Loucy (cell line): ENCODE measurements around the gene MAP3K19.
"Not testable (repeated sequence)": the region's sequence is repeated elsewhere in the genome, so short reads cannot be mapped to it uniquely, and the experiment has no call there.

Source experiments
- H2AFZ ChIP-seq: fragments of 200-600 bp; sonication (generic); 2 replicates; pipeline ENCODE4 v1.6.0; 2016; ENCODE audit warnings: antibody characterized with exemption, mild to moderate bottlenecking, low read length, moderate library complexity
- H3F3A ChIP-seq: fragments of 200-600 bp; 2 replicates; pipeline ENCODE4 v1.6.0; 2016; ENCODE audit warnings: antibody characterized with exemption, low read depth, mild to moderate bottlenecking
- H3K27me3 ChIP-seq: fragments of 200-600 bp; sonication (generic); 2 replicates; pipeline ENCODE4 v1.6.1; 2014; ENCODE audit warnings: low read length, mild to moderate bottlenecking; ENCODE audit not compliant: insufficient read depth, poor library complexity, severe bottlenecking
- H3K36me3 ChIP-seq: fragments of 200-600 bp; sonication (generic); 2 replicates; pipeline ENCODE4 v1.6.1; 2016; ENCODE audit warnings: low read length; ENCODE audit not compliant: insufficient read depth
- H3K4me1 ChIP-seq: fragments of 200-600 bp; sonication (generic); 2 replicates; pipeline ENCODE4 v1.5.1; 2014; ENCODE audit warnings: low read length, mild to moderate bottlenecking; ENCODE audit not compliant: insufficient read depth, poor library complexity, severe bottlenecking
- H3K4me2 ChIP-seq: fragments of 200-600 bp; sonication (generic); 2 replicates; pipeline ENCODE4 v1.6.0; 2014; ENCODE audit warnings: antibody characterized with exemption, low read length, low read depth, mild to moderate bottlenecking; ENCODE audit not compliant: poor library complexity, severe bottlenecking
- H3K4me3 ChIP-seq: fragments of 200-600 bp; sonication (generic); 2 replicates; pipeline ENCODE4 v1.5.1; 2014; ENCODE audit warnings: low read length, mild to moderate bottlenecking, mixed read lengths; ENCODE audit not compliant: poor library complexity, severe bottlenecking
- H3K79me2 ChIP-seq: fragments of 200-600 bp; sonication (generic); 2 replicates; pipeline ENCODE4 v1.6.1; 2014; ENCODE audit warnings: low read length; ENCODE audit not compliant: insufficient read depth
- H3K9ac ChIP-seq: fragments of 200-600 bp; sonication (generic); 2 replicates; pipeline ENCODE4 v1.6.0; 2014; ENCODE audit warnings: mild to moderate bottlenecking, low read depth, low read length, moderate library complexity; ENCODE audit not compliant: poor library complexity, severe bottlenecking
- H3K9me2 ChIP-seq: fragments of 200-600 bp; sonication (generic); replicated peaks from 2 replicates; pipeline ENCODE4 v1.6.1; 2016; ENCODE audit warnings: low read depth, low read length, mixed read lengths
- H3K9me3 ChIP-seq: fragments of 200-600 bp; sonication (generic); 2 replicates; pipeline ENCODE4 v1.6.1; 2014; ENCODE audit warnings: mild to moderate bottlenecking, antibody characterized with exemption, low read length, low read depth; ENCODE audit not compliant: insufficient read depth
- H4K20me1 ChIP-seq: fragments of 200-600 bp; sonication (generic); 2 replicates; pipeline ENCODE4 v1.6.0; 2014; ENCODE audit warnings: antibody characterized with exemption, low read length, mild to moderate bottlenecking; ENCODE audit not compliant: insufficient read depth, poor library complexity, severe bottlenecking
- EZH2phosphoT487 ChIP-seq: fragments of 200-600 bp; IDR thresholded peaks from 2 replicates; pipeline ENCODE4 v1.6.1; 2018; ENCODE audit warnings: antibody characterized with exemption, mild to moderate bottlenecking, moderate library complexity, borderline replicate concordance
- TF ChIP-seq, protein P1 (sequence below): fragments of 200-600 bp; sonication (generic); conservative IDR thresholded peaks from 2 replicates; pipeline ENCODE4 v1.5.1; 2014; ENCODE audit warnings: mild to moderate bottlenecking, antibody characterized with exemption, low read length

MAP3K19 gene

GRCh38 chr2:134979221-134979620 lies 68.0 kb downstream of the MAP3K19 start:
- H3K4me2 ChIP-seq: no peak overlapping the region
- H2AFZ ChIP-seq: no peak overlapping the region
- H3F3A ChIP-seq: no peaks in the 10 kb centered on the region
- no peak for TF ChIP-seq EZH2phosphoT487
- TF ChIP-seq, protein P1, sequence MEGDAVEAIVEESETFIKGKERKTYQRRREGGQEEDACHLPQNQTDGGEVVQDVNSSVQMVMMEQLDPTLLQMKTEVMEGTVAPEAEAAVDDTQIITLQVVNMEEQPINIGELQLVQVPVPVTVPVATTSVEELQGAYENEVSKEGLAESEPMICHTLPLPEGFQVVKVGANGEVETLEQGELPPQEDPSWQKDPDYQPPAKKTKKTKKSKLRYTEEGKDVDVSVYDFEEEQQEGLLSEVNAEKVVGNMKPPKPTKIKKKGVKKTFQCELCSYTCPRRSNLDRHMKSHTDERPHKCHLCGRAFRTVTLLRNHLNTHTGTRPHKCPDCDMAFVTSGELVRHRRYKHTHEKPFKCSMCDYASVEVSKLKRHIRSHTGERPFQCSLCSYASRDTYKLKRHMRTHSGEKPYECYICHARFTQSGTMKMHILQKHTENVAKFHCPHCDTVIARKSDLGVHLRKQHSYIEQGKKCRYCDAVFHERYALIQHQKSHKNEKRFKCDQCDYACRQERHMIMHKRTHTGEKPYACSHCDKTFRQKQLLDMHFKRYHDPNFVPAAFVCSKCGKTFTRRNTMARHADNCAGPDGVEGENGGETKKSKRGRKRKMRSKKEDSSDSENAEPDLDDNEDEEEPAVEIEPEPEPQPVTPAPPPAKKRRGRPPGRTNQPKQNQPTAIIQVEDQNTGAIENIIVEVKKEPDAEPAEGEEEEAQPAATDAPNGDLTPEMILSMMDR: no peak
- no peaks in the 10 kb centered on the region for H4K20me1 ChIP-seq
- H3K36me3 ChIP-seq: no peaks in the 10 kb centered on the region
- H3K79me2 ChIP-seq: no peaks in the 10 kb centered on the region
- no peaks in the 10 kb centered on the region for H3K9me2 ChIP-seq
- H3K4me1 ChIP-seq: no peaks in the 10 kb centered on the region
- H3K4me3 ChIP-seq: no peak overlapping the region
- no peak overlapping the region for H3K9ac ChIP-seq
- peaks cover 9% of the 10 kb centered on the region for H3K9me3 ChIP-seq
- no peaks in the 10 kb centered on the region for H3K27me3 ChIP-seq

DNA sequence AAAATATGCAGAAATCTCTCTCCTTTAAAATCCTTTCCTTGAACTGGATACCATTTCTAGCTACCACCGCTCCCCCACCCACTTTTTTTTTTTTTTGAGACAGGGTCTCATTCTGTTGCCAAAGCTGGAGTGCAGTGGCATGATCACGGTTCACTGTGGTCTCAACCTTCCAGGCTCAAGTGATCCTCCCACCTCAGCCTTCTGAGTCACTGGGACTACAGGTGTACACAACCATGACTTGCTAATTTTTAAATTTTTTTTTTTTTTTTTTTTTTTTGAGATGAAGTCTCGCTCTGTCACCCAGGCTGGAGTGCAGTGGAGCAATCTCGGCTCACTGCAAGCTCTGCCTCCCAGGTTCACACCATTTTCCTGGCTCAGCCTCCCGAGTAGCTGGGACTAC lies 70.1 kb downstream of the MAP3K19 start:
- H3K9me2 ChIP-seq, H3K36me3 ChIP-seq, H3K9me3 ChIP-seq, H3K9ac ChIP-seq, H4K20me1 ChIP-seq, H3K4me3 ChIP-seq, H3K27me3 ChIP-seq, H3K4me1 ChIP-seq, H2AFZ ChIP-seq, H3F3A ChIP-seq, H3K4me2 ChIP-seq, H3K79me2 ChIP-seq: not testable (repeated sequence)

DNA sequence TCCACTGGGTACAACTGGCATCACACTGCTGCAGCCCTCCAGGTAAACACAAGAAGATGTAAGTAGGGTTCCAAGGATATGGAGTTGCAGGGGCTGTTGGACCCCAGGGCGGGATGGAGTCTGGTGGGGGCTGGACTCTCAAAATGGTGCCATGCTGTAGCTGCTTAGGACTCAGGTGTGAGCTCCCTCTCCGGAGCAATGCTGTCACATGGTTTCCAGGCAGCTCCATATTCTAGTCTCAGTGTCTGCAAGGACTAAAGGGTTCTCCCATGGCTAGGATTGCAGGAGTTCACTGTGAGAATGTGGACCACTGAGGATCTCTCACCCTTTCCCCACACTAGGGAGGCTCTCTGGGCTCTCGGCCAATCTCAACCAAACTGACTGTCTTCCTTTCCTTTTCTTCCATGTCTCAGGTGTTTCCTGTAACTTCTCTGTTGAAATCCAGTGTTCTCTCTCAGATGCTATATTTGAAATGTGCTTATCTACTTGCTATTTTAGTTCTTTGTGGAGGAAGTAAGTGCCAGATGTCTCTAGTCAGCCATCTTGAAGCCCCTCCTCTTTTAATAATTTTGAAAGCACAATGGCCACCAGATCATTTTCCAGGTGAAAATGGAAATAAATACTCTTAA lies 71.1 kb downstream of the MAP3K19 start:
- Histone ChIP-seq H2AFZ (no peak overlapping the region), H3K36me3 (no peaks in the 10 kb centered on the region), H3K27me3 (no peaks in the 10 kb centered on the region), H3K79me2 (no peaks in the 10 kb centered on the region), H3K4me1 (no peaks in the 10 kb centered on the region), H3K4me3 (no peak overlapping the region), H3K9me2 (no peaks in the 10 kb centered on the region), H3K9me3 (peaks cover 9% of the 10 kb centered on the region), H3K4me2 (no peak overlapping the region), H3K9ac (no peak overlapping the region), H4K20me1 (no peaks in the 10 kb centered on the region), H3F3A (no peaks in the 10 kb centered on the region)
- TF ChIP-seq, protein P1: no peak
- no peak for TF ChIP-seq EZH2phosphoT487
